Nephron progenitor cell (in vitro differentiated cells): Measurements from ENCODE around the gene SMAD3.

Experiments used
- DNase-seq: peaks from one replicate; pipeline ENCODE4 v3.0.0; 2021
- H3K27ac Mint-ChIP-seq: 2 replicates; pipeline ENCODE4 v1.8.0; 2021; ENCODE audit warnings: mild to moderate bottlenecking, moderate library complexity, mixed read lengths
- H3K27me3 Mint-ChIP-seq: 2 replicates; pipeline ENCODE4 v1.8.0; 2021; ENCODE audit warnings: mild to moderate bottlenecking, low read depth, mixed read lengths; ENCODE audit not compliant: poor library complexity
- H3K36me3 Mint-ChIP-seq: 2 replicates; pipeline ENCODE4 v1.8.0; 2021; ENCODE audit warnings: low read depth, mixed read lengths
- H3K4me1 Mint-ChIP-seq: 2 replicates; pipeline ENCODE4 v1.8.0; 2021; ENCODE audit warnings: mixed read lengths
- H3K4me3 Mint-ChIP-seq: 2 replicates; pipeline ENCODE4 v1.8.0; 2021; ENCODE audit warnings: mild to moderate bottlenecking, moderate library complexity, mixed read lengths
- H3K9me3 Mint-ChIP-seq: 2 replicates; pipeline ENCODE4 v1.8.0; 2021; ENCODE audit warnings: mild to moderate bottlenecking, moderate library complexity, mixed read lengths
- CTCF ChIP-seq: fragments of 200-600 bp; sonication (generic); IDR thresholded peaks from 2 replicates; pipeline ENCODE4 v1.5.0; 2021; ENCODE audit warnings: antibody characterized with exemption

SMAD3 gene

GRCh38 chr15:67174864-67175573 is 109.6 kb downstream of the SMAD3 start:
- peak overlapping the region; percentile 55 for H3K27ac Mint-ChIP-seq
- H3K27me3 Mint-ChIP-seq: peaks cover 4% of the 10 kb centered on the region
- TF ChIP-seq CTCF: no peak
- H3K9me3 Mint-ChIP-seq: no peaks in the 10 kb centered on the region
- peaks cover 61% of the 10 kb centered on the region for H3K36me3 Mint-ChIP-seq
- no peak overlapping the region for H3K4me3 Mint-ChIP-seq
- H3K4me1 Mint-ChIP-seq: peaks cover 87% of the 10 kb centered on the region
- no peak for DNase-seq

GRCh38 chr15:67175643-67176071 is 110.3 kb downstream of the SMAD3 start:
- Mint-ChIP-seq H3K4me3 (no peak overlapping the region), H3K36me3 (peaks cover 59% of the 10 kb centered on the region), H3K27ac (peak overlapping the region; percentile 80), H3K27me3 (peaks cover 4% of the 10 kb centered on the region), H3K9me3 (no peaks in the 10 kb centered on the region), H3K4me1 (peaks cover 81% of the 10 kb centered on the region)
- no peak for DNase-seq
- TF ChIP-seq CTCF: no peak

DNA sequence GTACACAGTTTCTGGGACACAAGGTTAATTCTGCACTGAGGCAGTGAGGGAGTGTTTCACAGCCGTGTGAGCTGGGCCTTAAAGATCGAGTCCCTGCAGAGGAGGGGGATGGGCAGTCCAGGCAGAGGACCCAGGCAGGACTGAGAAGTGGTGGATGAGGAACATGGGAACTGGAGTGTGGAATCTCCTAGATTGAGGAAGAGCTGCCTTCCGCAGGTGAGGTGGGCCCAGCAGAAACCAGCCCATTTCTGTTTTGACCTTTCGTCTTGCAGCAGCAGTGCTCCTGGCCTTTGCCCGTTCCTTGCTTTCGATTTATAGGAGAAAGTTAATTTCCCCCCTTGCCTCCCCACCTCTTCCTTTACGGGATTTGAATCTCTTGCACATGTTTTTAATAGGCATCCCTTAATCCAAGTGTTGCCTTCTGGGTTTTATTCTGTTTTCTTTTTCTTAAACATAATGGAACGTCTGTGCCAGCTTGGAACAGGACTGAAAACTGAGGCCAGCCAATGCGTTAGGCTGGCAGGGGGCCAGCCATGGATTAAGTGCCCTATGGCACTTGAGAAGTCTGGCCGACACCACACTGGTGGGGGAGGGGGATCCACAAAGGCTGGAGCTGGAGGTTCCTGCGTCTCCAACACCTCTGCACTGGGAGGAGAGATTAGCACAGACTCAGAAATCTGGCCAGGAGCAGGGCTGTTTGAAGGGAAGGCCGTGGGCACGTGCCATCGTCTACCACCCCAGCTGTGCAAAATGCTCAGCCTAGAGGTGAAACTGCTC is 111.0 kb downstream of the SMAD3 start:
- Mint-ChIP-seq H3K36me3 (peaks cover 53% of the 10 kb centered on the region), H3K27ac (peak overlapping the region; percentile 80), H3K4me1 (peaks cover 74% of the 10 kb centered on the region), H3K9me3 (no peaks in the 10 kb centered on the region), H3K4me3 (peak overlapping the region; percentile 29), H3K27me3 (peaks cover 4% of the 10 kb centered on the region)
- no peak for DNase-seq
- TF ChIP-seq CTCF: no peak

- peaks cover 2% of the 10 kb centered on the region for H3K27me3 Mint-ChIP-seq
- peaks cover 60% of the 10 kb centered on the region for H3K4me1 Mint-ChIP-seq
- no peak overlapping the region for H3K4me3 Mint-ChIP-seq
- no peak for DNase-seq
- peak overlapping the region; percentile 42 for H3K27ac Mint-ChIP-seq
- no peak for TF ChIP-seq CTCF
- peaks cover 49% of the 10 kb centered on the region for H3K36me3 Mint-ChIP-seq
- no peaks in the 10 kb centered on the region for H3K9me3 Mint-ChIP-seq
Observed at GRCh38 chr15:67177752-67178151, 112.3 kb downstream of the SMAD3 start.

- no peak for DNase-seq
- no peak overlapping the region for H3K27ac Mint-ChIP-seq
- no peak overlapping the region for H3K4me3 Mint-ChIP-seq
Observed at GRCh38 chr15:67178569-67179210, 113.3 kb downstream of the SMAD3 start.

More at GRCh38 chr15:67178569-67179210, 113.3 kb downstream of the SMAD3 start:
- peaks cover 46% of the 10 kb centered on the region for H3K36me3 Mint-ChIP-seq
- H3K9me3 Mint-ChIP-seq: no peaks in the 10 kb centered on the region
- peaks cover 3% of the 10 kb centered on the region for H3K27me3 Mint-ChIP-seq
- TF ChIP-seq CTCF: no peak
- H3K4me1 Mint-ChIP-seq: peaks cover 51% of the 10 kb centered on the region
